Ishikawa (cell line): ENCODE measurements around the gene GPR39.

Source experiments
- CEBPB ChIP-seq: IDR thresholded peaks from 2 replicates; pipeline ENCODE4 v1.6.1; 2012
- CREB1 ChIP-seq: IDR thresholded peaks from 2 replicates; pipeline ENCODE4 v1.6.1; 2012; ENCODE audit warnings: low read depth
- EGR1 ChIP-seq: IDR thresholded peaks from 2 replicates; pipeline ENCODE4 v1.6.1; 2012
- EP300 ChIP-seq: IDR thresholded peaks from 2 replicates; pipeline ENCODE4 v1.6.1; 2012; ENCODE audit warnings: borderline replicate concordance
- FOXM1 ChIP-seq: IDR thresholded peaks from 2 replicates; pipeline ENCODE4 v1.6.1; 2012; ENCODE audit warnings: low read depth, borderline replicate concordance
- MAX ChIP-seq: IDR thresholded peaks from 2 replicates; pipeline ENCODE4 v1.6.1; 2012
- NFIC ChIP-seq: IDR thresholded peaks from 2 replicates; pipeline ENCODE4 v1.6.1; 2012
- RAD21 ChIP-seq: IDR thresholded peaks from 2 replicates; pipeline ENCODE4 v1.6.1; 2012; ENCODE audit warnings: low read depth
- REST ChIP-seq: IDR thresholded peaks from 2 replicates; pipeline ENCODE4 v1.6.1; 2012; ENCODE audit warnings: low read depth, mild to moderate bottlenecking
- TAF1 ChIP-seq: IDR thresholded peaks from 2 replicates; pipeline ENCODE4 v1.6.1; 2012; ENCODE audit warnings: low read depth, mild to moderate bottlenecking
- TCF12 ChIP-seq: IDR thresholded peaks from 2 replicates; pipeline ENCODE4 v1.6.1; 2012; ENCODE audit warnings: low read depth
- TEAD4 ChIP-seq: IDR thresholded peaks from 2 replicates; pipeline ENCODE4 v1.6.1; 2012
- USF1 ChIP-seq: IDR thresholded peaks from 2 replicates; pipeline ENCODE4 v1.6.1; 2012
- YY1 ChIP-seq: IDR thresholded peaks from 2 replicates; pipeline ENCODE4 v1.6.1; 2012; ENCODE audit warnings: low read depth
- ZBTB7A ChIP-seq: IDR thresholded peaks from 2 replicates; pipeline ENCODE4 v1.6.1; 2012; ENCODE audit warnings: low read depth

The GPR39 gene

GRCh38 chr2:132403146-132403545, 13.5 kb upstream of the GPR39 start:
- no peak for TF ChIP-seq CREB1
- no peak for TF ChIP-seq EGR1
- TF ChIP-seq MAX = no peak
- no peak for TF ChIP-seq REST
- no peak for TF ChIP-seq FOXM1
- no peak for TF ChIP-seq EP300
- no peak for TF ChIP-seq TAF1
- TF ChIP-seq YY1 = no peak
- TF ChIP-seq RAD21 = no peak
- TF ChIP-seq USF1 = no peak
- TF ChIP-seq TEAD4 = no peak
- no peak for TF ChIP-seq ZBTB7A
- TF ChIP-seq CEBPB = no peak

GRCh38 chr2:132404056-132404455, 12.5 kb upstream of the GPR39 start:
- no peak for TF ChIP-seq ZBTB7A
- TF ChIP-seq CREB1 = no peak
- TF ChIP-seq CEBPB = no peak
- no peak for TF ChIP-seq EP300
- TF ChIP-seq RAD21 = no peak
- TF ChIP-seq FOXM1 = no peak
- no peak for TF ChIP-seq NFIC
- no peak for TF ChIP-seq YY1
- no peak for TF ChIP-seq TCF12
- TF ChIP-seq TAF1 = no peak

- TF ChIP-seq CREB1 (no peak), EP300 (no peak), YY1 (no peak), FOXM1 (no peak), TEAD4 (no peak), NFIC (no peak), ZBTB7A (no peak), USF1 (no peak), RAD21 (no peak), EGR1 (no peak), CEBPB (no peak), TAF1 (no peak), REST (no peak)
Observed at GRCh38 chr2:132407784-132408183, 8.8 kb upstream of the GPR39 start.

DNA sequence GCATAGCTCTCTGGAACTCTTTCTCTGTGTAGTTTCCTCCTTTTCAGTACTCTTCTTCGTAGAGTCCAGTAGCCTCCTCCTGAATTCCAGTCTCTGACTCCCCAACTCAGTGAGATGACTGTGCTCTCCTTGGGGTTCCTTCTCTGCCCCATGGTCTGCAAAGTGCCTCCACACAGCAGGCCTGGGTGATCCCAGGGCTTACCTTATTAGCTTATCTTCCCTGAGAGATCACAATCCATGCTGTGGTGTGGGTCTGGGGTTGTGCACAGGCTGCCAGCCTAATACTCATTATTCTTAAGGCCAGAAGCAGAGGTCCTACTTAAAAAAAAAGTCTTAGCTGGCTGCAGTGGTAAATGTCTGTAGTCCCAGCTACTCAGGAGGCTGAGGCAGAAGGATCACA, 4.6 kb upstream of the GPR39 start:
- TF ChIP-seq RAD21 = no peak
- no peak for TF ChIP-seq TAF1
- no peak for TF ChIP-seq NFIC
- TF ChIP-seq YY1 = no peak
- no peak for TF ChIP-seq FOXM1
- TF ChIP-seq TEAD4 = no peak
- no peak for TF ChIP-seq REST
- no peak for TF ChIP-seq TCF12
- no peak for TF ChIP-seq USF1
- TF ChIP-seq EP300 = no peak
- no peak for TF ChIP-seq CEBPB
